Lower lobe of right lung (tissue), 2 donors: Measurements from ENCODE around the gene LAMB3. TPM values are rescaled to one million over a fixed set of nuclear protein-coding genes. Genes with fewer than 3 reads are reported as not detected.

Experiments used
- ATAC-seq, 2 donors: fragments of 200-7000 bp; cut with Tn5 transposase; one replicate each; pipeline ENCODE4 v1.9.1; 2020 to 2022; ENCODE audit warnings: mild to moderate bottlenecking in 2 of 2, moderate library complexity in 2 of 2
- DNase-seq: peaks from one replicate; pipeline ENCODE4 v3.0.0-alpha.2; 2020
- H3K27ac ChIP-seq: fragments of 200-600 bp; one replicate; pipeline ENCODE4 v1.8.0; 2022
- H3K27me3 ChIP-seq: fragments of 200-600 bp; one replicate; pipeline ENCODE4 v1.8.0; 2022; ENCODE audit warnings: low read depth
- H3K36me3 ChIP-seq: fragments of 200-600 bp; one replicate; pipeline ENCODE4 v1.8.0; 2022; ENCODE audit warnings: mild to moderate bottlenecking
- H3K4me1 ChIP-seq: fragments of 200-600 bp; one replicate; pipeline ENCODE4 v1.8.0; 2022
- H3K4me3 ChIP-seq: fragments of 200-600 bp; one replicate; pipeline ENCODE4 v1.8.0; 2022; ENCODE audit warnings: mild to moderate bottlenecking
- H3K9me3 ChIP-seq: fragments of 200-600 bp; one replicate; pipeline ENCODE4 v1.8.0; 2022
- CTCF ChIP-seq: fragments of 200-600 bp; IDR thresholded peaks from one replicate; pipeline ENCODE4 v1.8.0; 2022; ENCODE audit warnings: antibody characterized with exemption, mild to moderate bottlenecking
- intact Hi-C: fragments of 100-400 bp; cut with DNase I; formaldehyde crosslinking; loops from one replicate; pipeline ENCODE4 v1.11.0; 2022
- total RNA-seq: library from RNA; stranded (reverse); fragmentation: NEBNext Ultra II Directional; extraction: Animal tissue kit (Norgen Biotek cat#: 25700); gene quantifications from one replicate; pipeline ENCODE4 v1.2.1, GENCODE V29; 2021
- donor health status: DM: no; HTN: yes; CAD: no; lungs with severe emphysema.

LAMB3 gene
- total RNA-seq, 1 donor from 2014 or later = 47.2 TPM

- Histone ChIP-seq H3K9me3 (no peaks in the 10 kb centered on the region), H3K4me3 (no peak overlapping the region), H3K4me1 (no peaks in the 10 kb centered on the region), H3K36me3 (no peaks in the 10 kb centered on the region), H3K27ac (no peak overlapping the region), H3K27me3 (no peaks in the 10 kb centered on the region)
- ATAC-seq (no peak), DNase-seq (no peak)
- intact Hi-C loops = no loop called here
- no peak for TF ChIP-seq CTCF
Measured at GRCh38 chr1:209609791-209610630, 42.2 kb downstream of the LAMB3 start.

- no peak overlapping the region for H3K27ac ChIP-seq
- H3K4me1 ChIP-seq = no peaks in the 10 kb centered on the region
- H3K27me3 ChIP-seq = no peaks in the 10 kb centered on the region
- no peak for TF ChIP-seq CTCF
- no peak for ATAC-seq
- no peaks in the 10 kb centered on the region for H3K36me3 ChIP-seq
- no peak for DNase-seq
- no peaks in the 10 kb centered on the region for H3K9me3 ChIP-seq
- H3K4me3 ChIP-seq = no peak overlapping the region
- intact Hi-C loops = no loop called here
Measured at GRCh38 chr1:209609041-209609790, 43.0 kb downstream of the LAMB3 start.

- intact Hi-C loops = no loop called here
- H3K4me1 ChIP-seq = no peaks in the 10 kb centered on the region
Measured at GRCh38 chr1:209607795-209608178, 44.4 kb downstream of the LAMB3 start.

GRCh38 chr1:209607102-209607794 lies 45.0 kb downstream of the LAMB3 start:
- TF ChIP-seq CTCF = no peak
- Histone ChIP-seq H3K27me3 (no peaks in the 10 kb centered on the region), H3K27ac (no peak overlapping the region), H3K36me3 (no peaks in the 10 kb centered on the region), H3K4me1 (no peaks in the 10 kb centered on the region), H3K4me3 (no peak overlapping the region), H3K9me3 (no peaks in the 10 kb centered on the region)
- DNase-seq (no peak), ATAC-seq (no peak)
- intact Hi-C loops = no loop called here

More at GRCh38 chr1:209607795-209608178, 44.4 kb downstream of the LAMB3 start:
- Histone ChIP-seq H3K9me3 (no peaks in the 10 kb centered on the region), H3K27me3 (no peaks in the 10 kb centered on the region), H3K4me3 (no peak overlapping the region), H3K27ac (no peak overlapping the region), H3K36me3 (no peaks in the 10 kb centered on the region)
- ATAC-seq (no peak), DNase-seq (no peak)
- no peak for TF ChIP-seq CTCF

GRCh38 chr1:209603877-209604276 lies 48.3 kb downstream of the LAMB3 start:
- no peaks in the 10 kb centered on the region for H3K36me3 ChIP-seq
- DNase-seq (no peak), ATAC-seq (no peak)
- intact Hi-C loops = no loop called here
- H3K4me1 ChIP-seq = no peaks in the 10 kb centered on the region
- H3K27me3 ChIP-seq = peaks cover 3% of the 10 kb centered on the region
- H3K9me3 ChIP-seq = no peaks in the 10 kb centered on the region
- no peak overlapping the region for H3K27ac ChIP-seq
- H3K4me3 ChIP-seq = no peak overlapping the region
- TF ChIP-seq CTCF = no peak
